K562 (cell line): ENCODE data around the gene MAD2L1BP. TPM values are rescaled to one million over a fixed set of nuclear protein-coding genes. Genes with fewer than 3 reads are reported as not detected.

Experiments used
- ATF1 ChIP-seq, 2 experiments: fragments of 450-650 bp in 1 of 2; IDR thresholded peaks; 2 replicates each; pipeline ENCODE4 v1.6.1; 2016; ENCODE audit warnings: missing compliant biosample characterization in 1 of 2, missing genetic modification characterization in 1 of 2
- CBX1 ChIP-seq: sonication (generic); IDR thresholded peaks from 2 replicates; pipeline ENCODE4 v1.6.1; 2016; ENCODE audit warnings: antibody characterized with exemption, low read depth, mild to moderate bottlenecking
- HMGXB4 ChIP-seq: sonication (generic); formaldehyde crosslinking; IDR thresholded peaks from 2 replicates; pipeline ENCODE4 v1.8.1; 2023; ENCODE audit warnings: mild to moderate bottlenecking, missing genetic modification reagents
- POLR2H ChIP-seq: IDR thresholded peaks from 2 replicates; pipeline ENCODE4 v1.6.1; 2016; ENCODE audit warnings: missing genetic modification characterization, low read depth, mild to moderate bottlenecking, control low read depth, missing compliant biosample characterization, moderate library complexity
- TCF3 ChIP-seq: sonication (generic); formaldehyde crosslinking; IDR thresholded peaks from 2 replicates; pipeline ENCODE4 v1.4.0; 2020; ENCODE audit warnings: mild to moderate bottlenecking, missing genetic modification reagents
- TCF7 ChIP-seq: sonication (generic); IDR thresholded peaks from 2 replicates; pipeline ENCODE4 v1.6.1; 2016; ENCODE audit warnings: antibody characterized with exemption, borderline replicate concordance
- XRCC5 ChIP-seq: fragments of 200-400 bp; formaldehyde crosslinking; IDR thresholded peaks from 2 replicates; pipeline ENCODE4 v1.6.1; 2017; ENCODE audit warnings: low read depth, mild to moderate bottlenecking, low read length
- ZBTB40 ChIP-seq, 2 experiments: fragments of 450-650 bp in 1 of 2; sonication (generic) in 1 of 2; formaldehyde crosslinking in 1 of 2; IDR thresholded peaks; 2 replicates each; pipeline versions ENCODE4 v1.7.1 to v1.9.0; 2016 to 2022; ENCODE audit warnings: inconsistent platforms in 1 of 2, mild to moderate bottlenecking in 1 of 2, missing genetic modification reagents in 1 of 2
- ZKSCAN8 ChIP-seq: fragments of 200-800 bp; sonication (Bioruptor generic); IDR thresholded peaks from 2 replicates; pipeline ENCODE4 v1.6.1; 2016; ENCODE audit warnings: missing genetic modification characterization, missing compliant biosample characterization
- ZNF197 ChIP-seq: fragments of 200-800 bp; sonication (Bioruptor generic); IDR thresholded peaks from 2 replicates; pipeline ENCODE4 v1.6.1; 2016; ENCODE audit warnings: low read depth, missing genetic modification characterization, missing compliant biosample characterization
- ZNF277 ChIP-seq: fragments of 250-450 bp; sonication (Bioruptor Pico); IDR thresholded peaks from 2 replicates; pipeline ENCODE4 v1.8.0; 2022; ENCODE audit warnings: inconsistent platforms, mild to moderate bottlenecking, moderate library complexity, borderline replicate concordance
- polyA plus RNA-seq, 8 experiments: library from polyadenylated mRNA; depleted of rRNA in 4 of 8; stranded (reverse) in 5 of 8; unstranded in 3 of 8; fragments of >200 nt; fragmentation: Nextera tagmentation in 2 of 8; fragmentation: Illumina TruSeq in 1 of 8; extraction: Ambion mirVana in 2 of 8; extraction: Trizol in 1 of 8; gene quantifications; 2 replicates each; pipeline versions ENCODE4 v1.2.1 to v1.2.3, GENCODE V29; 2011 to 2014; ENCODE audit warnings: inconsistent platforms in 1 of 8, missing spikeins in 1 of 8
- total RNA-seq, 7 experiments: library from RNA; depleted of rRNA in 6 of 7; stranded (reverse); fragments of >200 nt in 6 of 7; fragmentation: Illumina TruSeq in 2 of 7; extraction: Trizol in 2 of 7; gene quantifications; 2 replicates each; pipeline versions ENCODE4 v1.2.1 to v1.2.3, GENCODE V29; 2011 to 2021; ENCODE audit warnings: low replicate concordance in 1 of 7

Gene MAD2L1BP
- total and polyA plus RNA-seq, 9 of the 15 experiments (the other 6 are each of a cell fraction or from before 2014, with no cell fraction given) = 69.7 to 321 (median 111) TPM

GRCh38 chr6:43635387-43636307, at the start of gene MAD2L1BP (continued):
- peak; percentile 79 for TF ChIP-seq ZBTB40 (IDR thresholded peaks at IDR 0.05)
- TF ChIP-seq ZBTB40 (CRISPR knock-in tag; IDR thresholded peaks at IDR 0.05) = 0 out of 2 replicates have a peak, but pooled peaks have one; percentile 34
- TF ChIP-seq HMGXB4 (CRISPR knock-in tag) = peak; percentile 49; the same call in 1 of the 2 replicates
- no peak for TF ChIP-seq ATF1 (CRISPR knock-in tag; IDR thresholded peaks at IDR 0.05)
- TF ChIP-seq ATF1 (tag; IDR thresholded peaks at IDR 0.05) = peak; percentile 83
- TF ChIP-seq ZNF197 (CRISPR knock-in tag) = peak; percentile 81; the same call in 1 of the 2 replicates
- no peak; the same call in 1 of the 2 replicates for TF ChIP-seq XRCC5
- peak; percentile 41; the same call in 1 of the 2 replicates for TF ChIP-seq TCF3 (CRISPR knock-in tag)
- 0 out of 2 replicates have a peak, but pooled peaks have one; percentile 34 for TF ChIP-seq TCF7
- TF ChIP-seq CBX1 = peak; percentile 48; the same call in 1 of the 2 replicates
- TF ChIP-seq POLR2H = no peak
- no peak for TF ChIP-seq ZKSCAN8 (CRISPR knock-in tag)
- TF ChIP-seq ZNF277 (CRISPR knock-in tag) = 0 out of 2 replicates have a peak, but pooled peaks have one; percentile 39
